Mesendoderm (in vitro differentiated cells): ENCODE measurements around the gene KCNK2. TPM values are rescaled to one million over a fixed set of nuclear protein-coding genes. Genes with fewer than 3 reads are reported as not detected.

Experiments
- DNase-seq: peaks from one replicate; pipeline ENCODE4 v3.0.0; 2013
- H2AK5ac ChIP-seq: 2 replicates; pipeline ENCODE4 v1.6.1; 2013; ENCODE audit warnings: low read length, inconsistent platforms
- H2BK120ac ChIP-seq: 2 replicates; pipeline ENCODE4 v1.6.1; 2013; ENCODE audit warnings: low read depth, mild to moderate bottlenecking, low read length, moderate library complexity, mixed read lengths
- H2BK15ac ChIP-seq: replicated peaks from 2 replicates; pipeline ENCODE4 v1.6.1; 2013; ENCODE audit warnings: low read depth, mild to moderate bottlenecking, moderate library complexity
- H2BK5ac ChIP-seq: 2 replicates; pipeline ENCODE4 v1.6.1; 2013; ENCODE audit warnings: low read length, inconsistent platforms
- H3K18ac ChIP-seq: 2 replicates; pipeline ENCODE4 v1.6.1; 2013; ENCODE audit warnings: mild to moderate bottlenecking, low read length, mixed read lengths
- H3K23ac ChIP-seq: one replicate; pipeline ENCODE4 v1.6.1; 2013; ENCODE audit warnings: low read length
- H3K27ac ChIP-seq: 2 replicates; pipeline ENCODE4 v1.5.1; 2013; ENCODE audit warnings: low read depth, mild to moderate bottlenecking, inconsistent platforms, low read length, moderate library complexity
- H3K27me3 ChIP-seq: 2 replicates; pipeline ENCODE4 v1.6.1; 2013; ENCODE audit warnings: low read length, control low read depth, mild to moderate bottlenecking, inconsistent platforms; ENCODE audit not compliant: insufficient read depth, poor library complexity
- H3K36me3 ChIP-seq: 2 replicates; pipeline ENCODE4 v1.6.1; 2013; ENCODE audit warnings: low read length, inconsistent platforms; ENCODE audit not compliant: control insufficient read depth, insufficient read depth
- H3K4ac ChIP-seq: one replicate; pipeline ENCODE4 v1.6.1; 2013; ENCODE audit warnings: low read depth, mild to moderate bottlenecking, low read length, moderate library complexity
- H3K4me1 ChIP-seq: 2 replicates; pipeline ENCODE4 v1.6.1; 2013; ENCODE audit warnings: low read depth, low read length, inconsistent platforms; ENCODE audit not compliant: control insufficient read depth
- H3K4me2 ChIP-seq: 2 replicates; pipeline ENCODE4 v1.6.1; 2013; ENCODE audit warnings: low read length
- H3K4me3 ChIP-seq: 2 replicates; pipeline ENCODE4 v1.5.1; 2013; ENCODE audit warnings: mild to moderate bottlenecking, low read length
- H3K56ac ChIP-seq: one replicate; pipeline ENCODE4 v1.6.1; 2013; ENCODE audit warnings: low read length
- H3K79me1 ChIP-seq: 2 replicates; pipeline ENCODE4 v1.6.1; 2013; ENCODE audit warnings: low read length, inconsistent platforms
- H3K79me2 ChIP-seq: 2 replicates; pipeline ENCODE4 v1.6.1; 2013; ENCODE audit warnings: mild to moderate bottlenecking, low read length; ENCODE audit not compliant: control insufficient read depth, insufficient read depth
- H3K9ac ChIP-seq: 2 replicates; pipeline ENCODE4 v1.6.1; 2013; ENCODE audit warnings: low read length, inconsistent platforms
- H4K5ac ChIP-seq: one replicate; pipeline ENCODE4 v1.6.1; 2013; ENCODE audit warnings: low read length
- H4K8ac ChIP-seq: one replicate; pipeline ENCODE4 v1.6.1; 2013; ENCODE audit warnings: low read depth, mild to moderate bottlenecking, control low read depth, low read length, moderate library complexity
- WGBS: extraction: QIAGEN DNeasy Blood & Tissue Kit; methylation state at CpG from one replicate; pipeline ENCODE4 v1.1.7; 2013; ENCODE audit warnings: low lambda C conversion rate, missing lambda C conversion rate; ENCODE audit not compliant: insufficient coverage; ENCODE audit errors: extremely low coverage; 5-methylcytosine and 5-hydroxymethylcytosine counted together
- polyA plus RNA-seq, 2 experiments: library from polyadenylated mRNA; stranded (reverse); fragments of 200-250 nt; gene quantifications; one replicate each; pipeline ENCODE4 v1.2.3, GENCODE V29; 2013

Gene KCNK2, protein sequence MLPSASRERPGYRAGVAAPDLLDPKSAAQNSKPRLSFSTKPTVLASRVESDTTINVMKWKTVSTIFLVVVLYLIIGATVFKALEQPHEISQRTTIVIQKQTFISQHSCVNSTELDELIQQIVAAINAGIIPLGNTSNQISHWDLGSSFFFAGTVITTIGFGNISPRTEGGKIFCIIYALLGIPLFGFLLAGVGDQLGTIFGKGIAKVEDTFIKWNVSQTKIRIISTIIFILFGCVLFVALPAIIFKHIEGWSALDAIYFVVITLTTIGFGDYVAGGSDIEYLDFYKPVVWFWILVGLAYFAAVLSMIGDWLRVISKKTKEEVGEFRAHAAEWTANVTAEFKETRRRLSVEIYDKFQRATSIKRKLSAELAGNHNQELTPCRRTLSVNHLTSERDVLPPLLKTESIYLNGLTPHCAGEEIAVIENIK
- polyA plus RNA-seq (2013, experiment 1 of 2): 0.21 TPM
- polyA plus RNA-seq (2013, experiment 2 of 2): 0.21 TPM

DNA sequence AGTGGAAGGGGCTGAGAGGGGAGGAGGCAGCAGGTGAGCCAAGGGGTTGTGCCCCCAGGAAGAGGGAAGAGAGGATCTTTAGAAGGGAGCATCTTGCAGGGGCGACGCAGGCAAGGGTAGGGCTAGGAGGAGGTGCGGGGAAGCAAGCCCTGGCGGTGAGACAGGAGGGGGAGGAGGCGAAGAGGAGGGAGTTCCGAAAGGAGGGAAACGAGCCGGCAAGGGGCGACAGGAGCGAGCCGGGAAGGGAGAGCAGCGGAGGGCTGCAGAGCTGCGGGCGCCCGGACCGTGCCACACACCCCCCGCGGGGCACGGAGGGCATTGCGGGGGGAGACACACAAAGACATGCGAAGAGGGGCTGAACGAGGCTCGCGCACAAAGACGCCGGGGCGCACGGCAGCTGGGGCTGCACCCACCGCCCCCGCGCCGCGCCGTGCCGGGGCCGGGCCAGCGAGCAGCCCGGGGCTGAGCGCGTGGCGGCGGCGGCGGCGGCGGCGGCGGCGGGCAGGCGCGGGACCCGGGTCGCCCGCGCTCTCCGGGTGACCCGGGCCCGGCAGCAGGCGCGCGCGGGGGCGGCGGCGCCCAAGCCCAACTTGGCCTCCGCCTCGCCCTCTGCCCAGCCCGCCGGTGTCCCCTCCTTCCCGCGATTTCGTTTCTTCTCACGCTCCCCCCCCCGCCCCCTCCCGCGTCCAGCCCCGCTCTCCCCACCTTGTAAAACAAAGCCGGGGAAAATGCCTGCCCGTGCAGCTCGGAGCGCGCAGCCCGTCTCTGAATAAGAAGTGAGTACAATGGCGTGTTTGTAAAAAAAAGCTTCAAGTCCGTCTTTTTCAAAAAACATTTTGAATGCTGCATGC, at the start of gene KCNK2:
KCNK2 (plus strand) TSS at position 206 of the 851 bp plus-strand sequence. CDS start 649 bp downstream, outside the sequence.
- Histone ChIP-seq H2BK15ac (no peak within 1 kb of the TSS), H3K23ac (no peak within 1 kb of the TSS), H3K79me1 (no peaks in the 10 kb centered on the region), H3K27me3 (peaks cover 26% of the 10 kb centered on the region), H2BK120ac (no peak within 1 kb of the TSS), H2BK5ac (no peak within 1 kb of the TSS), H4K5ac (no peak within 1 kb of the TSS), H3K18ac (no peak within 1 kb of the TSS), H3K56ac (peak within 1 kb of the TSS; percentile 78), H3K9ac (peak within 1 kb of the TSS; percentile 62), H3K4me3 (peak within 1 kb of the TSS; percentile 35), H3K36me3 (no peaks in the 10 kb centered on the region), H4K8ac (no peak within 1 kb of the TSS), H3K79me2 (no peaks in the 10 kb centered on the region), H3K4me2 (peak within 1 kb of the TSS; percentile 66), H3K4ac (no peak within 1 kb of the TSS), H3K27ac (no peak within 1 kb of the TSS), H3K4me1 (peaks cover 1% of the 10 kb centered on the region), H2AK5ac (no peak within 1 kb of the TSS)
- DNase-seq: peak; percentile 51
- WGBS: no CpG with 5 or more reads among the region's 85 CpGs

DNA sequence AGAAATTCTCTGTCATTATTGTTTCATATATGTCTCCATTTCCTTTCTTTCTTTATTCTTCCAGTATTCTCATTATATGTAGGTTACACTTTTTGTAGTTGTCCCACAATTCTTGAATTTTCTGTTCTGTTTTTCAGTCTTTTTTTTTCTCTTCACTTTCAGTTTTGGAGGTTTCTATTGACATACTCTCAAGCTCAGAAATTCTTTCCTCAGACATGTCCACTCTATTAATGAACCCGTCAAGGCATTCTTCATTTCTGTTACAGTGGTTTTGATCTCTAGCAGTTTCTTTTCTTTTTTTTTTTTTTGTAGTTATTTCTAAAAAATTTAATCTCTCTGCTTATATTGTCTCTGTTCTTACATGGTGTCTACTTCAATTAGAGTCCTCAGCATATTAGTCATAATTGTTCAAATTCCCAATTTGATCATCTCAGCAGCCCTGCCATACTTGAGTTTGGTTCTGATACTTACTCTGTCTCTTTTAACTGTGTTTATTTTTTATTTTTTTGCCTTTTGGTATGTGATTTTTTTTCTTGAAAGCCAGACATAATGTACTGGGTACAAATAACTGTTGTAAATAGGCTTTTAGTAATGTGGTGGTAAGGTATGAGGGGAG, 49.5 kb upstream of the KCNK2 start:
- no peak overlapping the region for H2AK5ac ChIP-seq
- H2BK5ac ChIP-seq: no peak overlapping the region
- no peak overlapping the region for H3K23ac ChIP-seq
- H3K79me2 ChIP-seq: no peaks in the 10 kb centered on the region
- no peak overlapping the region for H2BK15ac ChIP-seq
- H2BK120ac ChIP-seq: no peak overlapping the region
- H3K18ac ChIP-seq: no peak overlapping the region
- no peak for DNase-seq
- no peak overlapping the region for H3K4ac ChIP-seq
- no peak overlapping the region for H4K8ac ChIP-seq
- no peak overlapping the region for H3K4me2 ChIP-seq
- H3K36me3 ChIP-seq: no peaks in the 10 kb centered on the region
- H3K4me3 ChIP-seq: no peak overlapping the region
- H4K5ac ChIP-seq: no peak overlapping the region
- no peaks in the 10 kb centered on the region for H3K79me1 ChIP-seq
- no peak overlapping the region for H3K9ac ChIP-seq
- H3K4me1 ChIP-seq: no peaks in the 10 kb centered on the region
- H3K56ac ChIP-seq: no peak overlapping the region
- no peaks in the 10 kb centered on the region for H3K27me3 ChIP-seq
- no CpG with 5 or more reads among the region's 1 CpG for WGBS
- no peak overlapping the region for H3K27ac ChIP-seq

DNA sequence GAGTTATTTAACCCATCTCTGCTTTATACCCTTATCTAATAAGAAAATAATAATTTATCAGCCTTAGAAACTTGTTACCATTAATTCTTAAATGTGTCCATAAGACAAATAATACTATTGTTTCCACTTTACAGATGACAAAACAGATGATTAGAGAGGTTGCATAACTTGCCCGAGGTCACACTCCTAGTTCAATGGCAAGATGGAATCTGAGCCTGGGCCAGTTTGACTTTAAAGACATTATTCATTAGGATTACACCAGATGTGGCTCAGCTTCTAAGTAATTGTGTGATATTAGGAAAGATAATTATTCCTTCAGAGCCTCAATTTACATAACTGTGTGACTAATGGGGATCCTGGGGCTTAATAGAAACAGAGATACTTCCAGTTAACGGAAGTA, 42.3 kb upstream of the KCNK2 start:
- Histone ChIP-seq H2AK5ac (no peak overlapping the region), H3K4me2 (no peak overlapping the region), H4K8ac (no peak overlapping the region), H3K18ac (no peak overlapping the region), H3K4ac (no peak overlapping the region), H3K9ac (no peak overlapping the region), H4K5ac (no peak overlapping the region), H3K23ac (no peak overlapping the region), H3K56ac (no peak overlapping the region), H3K4me1 (no peaks in the 10 kb centered on the region), H3K27me3 (no peaks in the 10 kb centered on the region), H3K79me1 (no peaks in the 10 kb centered on the region), H2BK120ac (no peak overlapping the region), H2BK15ac (no peak overlapping the region), H2BK5ac (no peak overlapping the region), H3K27ac (no peak overlapping the region), H3K4me3 (no peak overlapping the region), H3K79me2 (no peaks in the 10 kb centered on the region), H3K36me3 (no peaks in the 10 kb centered on the region)
- WGBS: no CpG with 5 or more reads among the region's 2 CpGs
- peak; percentile 8 for DNase-seq

DNA sequence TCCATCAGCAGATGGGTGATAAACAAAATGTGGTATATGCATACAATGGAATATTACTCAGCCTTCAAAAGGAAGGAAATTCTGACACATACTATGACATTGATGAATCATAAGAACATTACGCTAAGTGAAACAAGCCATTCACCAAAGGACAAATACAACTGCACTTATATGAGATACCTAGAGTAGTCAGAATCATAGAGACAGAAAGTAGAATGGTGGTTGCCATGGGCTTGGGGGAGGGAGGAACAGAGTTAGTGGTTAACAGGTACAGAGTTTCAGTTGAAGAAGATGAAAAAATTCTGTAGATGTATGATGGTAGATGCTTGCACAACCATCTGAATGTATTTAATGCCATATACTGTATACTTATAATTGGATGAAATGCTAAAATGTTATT, 39.1 kb upstream of the KCNK2 start:
- no CpG with 5 or more reads among the region's 1 CpG for WGBS
- H4K8ac ChIP-seq: no peak overlapping the region
- H3K4me1 ChIP-seq: no peaks in the 10 kb centered on the region
- H2AK5ac ChIP-seq: no peak overlapping the region
- no peaks in the 10 kb centered on the region for H3K79me1 ChIP-seq
- no peak overlapping the region for H3K9ac ChIP-seq
- no peak for DNase-seq
- H3K4me2 ChIP-seq: no peak overlapping the region
- H3K36me3 ChIP-seq: no peaks in the 10 kb centered on the region
- no peak overlapping the region for H3K4me3 ChIP-seq
- no peaks in the 10 kb centered on the region for H3K79me2 ChIP-seq
- H3K23ac ChIP-seq: no peak overlapping the region
- H2BK120ac ChIP-seq: no peak overlapping the region
- no peak overlapping the region for H4K5ac ChIP-seq
- no peak overlapping the region for H3K4ac ChIP-seq
- H2BK5ac ChIP-seq: no peak overlapping the region
- H3K27me3 ChIP-seq: no peaks in the 10 kb centered on the region
- H3K18ac ChIP-seq: no peak overlapping the region
- no peak overlapping the region for H3K56ac ChIP-seq
- no peak overlapping the region for H3K27ac ChIP-seq
- H2BK15ac ChIP-seq: no peak overlapping the region

DNA sequence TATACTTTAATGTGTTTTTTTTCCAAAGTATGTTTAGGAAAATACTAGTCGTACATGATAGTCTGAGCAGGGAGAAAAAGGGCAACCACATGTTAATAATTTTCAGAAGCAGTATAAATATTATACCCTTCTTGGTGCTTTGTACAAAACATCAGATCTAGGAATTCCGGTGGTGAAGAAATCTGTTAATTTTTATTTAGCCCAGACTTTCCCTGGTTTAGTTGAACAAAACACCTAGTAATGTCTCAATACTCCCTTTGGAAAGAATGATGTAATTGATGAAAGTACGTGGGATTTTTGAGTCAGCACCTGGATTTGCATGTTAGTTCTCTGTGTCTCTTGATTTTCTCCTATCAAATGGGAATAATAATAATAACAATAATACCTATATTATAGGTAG, 38.4 kb upstream of the KCNK2 start:
- Histone ChIP-seq H4K5ac (no peak overlapping the region), H3K18ac (no peak overlapping the region), H4K8ac (no peak overlapping the region), H2BK5ac (no peak overlapping the region), H3K27ac (no peak overlapping the region), H3K23ac (no peak overlapping the region), H3K4ac (no peak overlapping the region), H2AK5ac (no peak overlapping the region), H3K36me3 (no peaks in the 10 kb centered on the region), H3K27me3 (no peaks in the 10 kb centered on the region), H3K4me2 (no peak overlapping the region), H3K4me3 (no peak overlapping the region), H3K79me2 (no peaks in the 10 kb centered on the region), H3K4me1 (no peaks in the 10 kb centered on the region), H2BK15ac (no peak overlapping the region), H3K9ac (no peak overlapping the region), H2BK120ac (no peak overlapping the region), H3K79me1 (no peaks in the 10 kb centered on the region), H3K56ac (no peak overlapping the region)
- no CpG with 5 or more reads among the region's 3 CpGs for WGBS
- no peak for DNase-seq
